ENCODE results near the gene AGBL1.

Gene AGBL1

GRCh38 chr15:86754846-86755245 lies 675.2 kb downstream of the AGBL1 start:
- no peaks in the 10 kb centered on the region for H3K9me3 Mint-ChIP-seq
- H3K4me3 Mint-ChIP-seq = no peak overlapping the region
- no peak for DNase-seq
- no peak overlapping the region for H3K27ac Mint-ChIP-seq
- H3K4me1 Mint-ChIP-seq (ENCODE audit: low read depth) = no peaks in the 10 kb centered on the region
- H3K36me3 Mint-ChIP-seq (ENCODE audit: low read depth) = no peaks in the 10 kb centered on the region
- peaks cover 18% of the 10 kb centered on the region for H3K27me3 Mint-ChIP-seq

- no peaks in the 10 kb centered on the region for H3K9me3 Mint-ChIP-seq
- no peak overlapping the region for H3K27ac Mint-ChIP-seq
- H3K27me3 Mint-ChIP-seq = peaks cover 28% of the 10 kb centered on the region
- no peak overlapping the region for H3K4me3 Mint-ChIP-seq
- H3K36me3 Mint-ChIP-seq (ENCODE audit: low read depth) = no peaks in the 10 kb centered on the region
- no peak for DNase-seq
- H3K4me1 Mint-ChIP-seq (ENCODE audit: low read depth) = no peaks in the 10 kb centered on the region
Observed at GRCh38 chr15:86756688-86757087, 677.0 kb downstream of the AGBL1 start.

GRCh38 chr15:86759800-86760523 lies 680.3 kb downstream of the AGBL1 start:
- H3K27me3 Mint-ChIP-seq = peaks cover 29% of the 10 kb centered on the region
- no peak for DNase-seq

GRCh38 chr15:86762874-86763273 lies 683.2 kb downstream of the AGBL1 start:
- Mint-ChIP-seq H3K4me3 (no peak overlapping the region), H3K36me3 (ENCODE audit: low read depth) (no peaks in the 10 kb centered on the region), H3K27ac (no peak overlapping the region), H3K27me3 (peaks cover 20% of the 10 kb centered on the region), H3K9me3 (no peaks in the 10 kb centered on the region), H3K4me1 (ENCODE audit: low read depth) (no peaks in the 10 kb centered on the region)
- DNase-seq = no peak

More at GRCh38 chr15:86759800-86760523, 680.3 kb downstream of the AGBL1 start:
- no peak overlapping the region for H3K4me3 Mint-ChIP-seq
- H3K36me3 Mint-ChIP-seq (ENCODE audit: low read depth) = no peaks in the 10 kb centered on the region
- no peak overlapping the region for H3K27ac Mint-ChIP-seq
- no peaks in the 10 kb centered on the region for H3K9me3 Mint-ChIP-seq
- no peaks in the 10 kb centered on the region for H3K4me1 Mint-ChIP-seq (ENCODE audit: low read depth)

GRCh38 chr15:86764021-86764420 lies 684.4 kb downstream of the AGBL1 start:
- H3K9me3 Mint-ChIP-seq = no peaks in the 10 kb centered on the region
- H3K4me1 Mint-ChIP-seq (ENCODE audit: low read depth) = no peaks in the 10 kb centered on the region
- H3K4me3 Mint-ChIP-seq = no peak overlapping the region
- DNase-seq = no peak
- H3K36me3 Mint-ChIP-seq (ENCODE audit: low read depth) = no peaks in the 10 kb centered on the region
- H3K27me3 Mint-ChIP-seq = peaks cover 20% of the 10 kb centered on the region
- no peak overlapping the region for H3K27ac Mint-ChIP-seq

GRCh38 chr15:86765281-86765680 lies 685.6 kb downstream of the AGBL1 start:
- no peaks in the 10 kb centered on the region for H3K4me1 Mint-ChIP-seq (ENCODE audit: low read depth)
- no peak overlapping the region for H3K4me3 Mint-ChIP-seq
- peaks cover 12% of the 10 kb centered on the region for H3K27me3 Mint-ChIP-seq
- no peaks in the 10 kb centered on the region for H3K9me3 Mint-ChIP-seq
- DNase-seq = no peak
- no peak overlapping the region for H3K27ac Mint-ChIP-seq
- H3K36me3 Mint-ChIP-seq (ENCODE audit: low read depth) = no peaks in the 10 kb centered on the region

- Mint-ChIP-seq H3K27ac (no peak overlapping the region), H3K36me3 (ENCODE audit: low read depth) (no peaks in the 10 kb centered on the region), H3K9me3 (no peaks in the 10 kb centered on the region), H3K4me3 (no peak overlapping the region), H3K4me1 (ENCODE audit: low read depth) (no peaks in the 10 kb centered on the region), H3K27me3 (no peaks in the 10 kb centered on the region)
- DNase-seq = no peak
Observed at GRCh38 chr15:86772369-86773059, 692.8 kb downstream of the AGBL1 start.

- peaks cover 6% of the 10 kb centered on the region for H3K9me3 Mint-ChIP-seq
- no peak overlapping the region for H3K27ac Mint-ChIP-seq
- no peaks in the 10 kb centered on the region for H3K27me3 Mint-ChIP-seq
- DNase-seq = no peak
- H3K36me3 Mint-ChIP-seq (ENCODE audit: low read depth) = no peaks in the 10 kb centered on the region
- H3K4me3 Mint-ChIP-seq = no peak overlapping the region
- no peaks in the 10 kb centered on the region for H3K4me1 Mint-ChIP-seq (ENCODE audit: low read depth)
Observed at GRCh38 chr15:86773736-86774135, 694.1 kb downstream of the AGBL1 start.

- Mint-ChIP-seq H3K27ac (no peak overlapping the region), H3K27me3 (no peaks in the 10 kb centered on the region), H3K4me1 (ENCODE audit: low read depth) (no peaks in the 10 kb centered on the region), H3K4me3 (no peak overlapping the region), H3K36me3 (ENCODE audit: low read depth) (no peaks in the 10 kb centered on the region), H3K9me3 (peaks cover 9% of the 10 kb centered on the region)
- DNase-seq = no peak
Observed at GRCh38 chr15:86776145-86776544, 696.5 kb downstream of the AGBL1 start.

GRCh38 chr15:86796521-86796920 lies 716.9 kb downstream of the AGBL1 start:
- no peaks in the 10 kb centered on the region for H3K36me3 Mint-ChIP-seq (ENCODE audit: low read depth)
- H3K4me1 Mint-ChIP-seq (ENCODE audit: low read depth) = no peaks in the 10 kb centered on the region
- peaks cover 2% of the 10 kb centered on the region for H3K27me3 Mint-ChIP-seq
- no peak overlapping the region for H3K27ac Mint-ChIP-seq
- H3K9me3 Mint-ChIP-seq = no peaks in the 10 kb centered on the region
- no peak overlapping the region for H3K4me3 Mint-ChIP-seq
- DNase-seq = no peak

- DNase-seq = no peak
- Mint-ChIP-seq H3K9me3 (no peaks in the 10 kb centered on the region), H3K27me3 (peaks cover 2% of the 10 kb centered on the region), H3K4me3 (no peak overlapping the region), H3K4me1 (ENCODE audit: low read depth) (no peaks in the 10 kb centered on the region), H3K27ac (no peak overlapping the region), H3K36me3 (ENCODE audit: low read depth) (no peaks in the 10 kb centered on the region)
Observed at GRCh38 chr15:86797135-86797534, 717.5 kb downstream of the AGBL1 start.

GRCh38 chr15:86799226-86799625 lies 719.6 kb downstream of the AGBL1 start:
- no peak for DNase-seq
- Mint-ChIP-seq H3K27ac (no peak overlapping the region), H3K36me3 (ENCODE audit: low read depth) (no peaks in the 10 kb centered on the region), H3K9me3 (no peaks in the 10 kb centered on the region), H3K4me3 (no peak overlapping the region), H3K27me3 (peaks cover 2% of the 10 kb centered on the region), H3K4me1 (ENCODE audit: low read depth) (no peaks in the 10 kb centered on the region)

- DNase-seq = no peak
- no peak overlapping the region for H3K27ac Mint-ChIP-seq
- H3K4me3 Mint-ChIP-seq = no peak overlapping the region
Observed at GRCh38 chr15:86802244-86802643, 722.6 kb downstream of the AGBL1 start.

GRCh38 chr15:86804406-86804805 lies 724.7 kb downstream of the AGBL1 start:
- DNase-seq = no peak
- H3K9me3 Mint-ChIP-seq = no peaks in the 10 kb centered on the region
- H3K4me3 Mint-ChIP-seq = no peak overlapping the region
- no peaks in the 10 kb centered on the region for H3K36me3 Mint-ChIP-seq (ENCODE audit: low read depth)
- H3K27me3 Mint-ChIP-seq = peaks cover 10% of the 10 kb centered on the region
- H3K27ac Mint-ChIP-seq = no peak overlapping the region
- H3K4me1 Mint-ChIP-seq (ENCODE audit: low read depth) = no peaks in the 10 kb centered on the region

More at GRCh38 chr15:86802244-86802643, 722.6 kb downstream of the AGBL1 start:
- no peaks in the 10 kb centered on the region for H3K9me3 Mint-ChIP-seq
- no peaks in the 10 kb centered on the region for H3K4me1 Mint-ChIP-seq (ENCODE audit: low read depth)
- H3K27me3 Mint-ChIP-seq = peaks cover 9% of the 10 kb centered on the region
- H3K36me3 Mint-ChIP-seq (ENCODE audit: low read depth) = no peaks in the 10 kb centered on the region

- Mint-ChIP-seq H3K27ac (no peak overlapping the region), H3K36me3 (ENCODE audit: low read depth) (no peaks in the 10 kb centered on the region), H3K27me3 (peaks cover 14% of the 10 kb centered on the region), H3K4me3 (no peak overlapping the region), H3K9me3 (no peaks in the 10 kb centered on the region), H3K4me1 (ENCODE audit: low read depth) (no peaks in the 10 kb centered on the region)
- no peak for DNase-seq
Observed at GRCh38 chr15:86810329-86810728, 730.7 kb downstream of the AGBL1 start.

Data from activated T-cell treated with anti-CD3 and anti-CD28 coated beads, Interleukin-2, amount 50 U/mL, for 24 hours (primary cell).